H1 (cell line): Measurements from ENCODE around the gene MAP2K5. TPM values are rescaled to one million over a fixed set of nuclear protein-coding genes. Genes with fewer than 3 reads are reported as not detected.

ENCODE experiments used
- CTCF ChIA-PET: fragments of 300-600 bp; sonication (Branson Sonifier 250); formaldehyde crosslinking; loops from one replicate; lab custom pipeline; 2021; ENCODE audit not compliant: partially characterized antibody; lab: Charles Lee
- POLR2A ChIA-PET: fragments of 300-600 bp; sonication (Branson Sonifier 250); formaldehyde crosslinking; loops from one replicate; lab custom pipeline; 2021; ENCODE audit warnings: inconsistent platforms; ENCODE audit not compliant: partially characterized antibody; lab: Charles Lee
- DNase-seq, 2 experiments: peaks; one replicate each; pipeline versions ENCODE4 v3.0.0 to v3.0.0-alpha.2; 2010 to 2022; ENCODE audit warnings: low spot score in 2 of 2, low read depth in 1 of 2, mixed read lengths in 1 of 2
- FAIRE-seq: peaks from 2 replicates; lab custom pipeline; 2011; peaks lifted over from hg19 to GRCh38; lab: Jason Lieb, UNC
- H2AFZ ChIP-seq: 2 replicates; pipeline ENCODE4 v1.8.1; 2012; ENCODE audit warnings: low read length, inconsistent platforms
- H2AK5ac ChIP-seq: 2 replicates; pipeline ENCODE4 v1.6.1; 2013; ENCODE audit warnings: low read depth, low read length
- H2BK120ac ChIP-seq: replicated peaks from 2 replicates; pipeline ENCODE3; 2013; ENCODE audit warnings: low read depth, low read length, inconsistent platforms
- H2BK12ac ChIP-seq: 2 replicates; pipeline ENCODE4 v1.6.1; 2013; ENCODE audit warnings: low read depth, low read length
- H2BK15ac ChIP-seq: 2 replicates; pipeline ENCODE4 v1.6.1; 2013; ENCODE audit warnings: low read length
- H2BK20ac ChIP-seq: 2 replicates; pipeline ENCODE4 v1.6.1; 2013; ENCODE audit warnings: low read length
- H2BK5ac ChIP-seq: 2 replicates; pipeline ENCODE4 v1.6.1; 2013; ENCODE audit warnings: low read depth, low read length
- H3K14ac ChIP-seq: 2 replicates; pipeline ENCODE4 v1.6.1; 2013; ENCODE audit warnings: inconsistent platforms; ENCODE audit not compliant: insufficient read length
- H3K18ac ChIP-seq: 2 replicates; pipeline ENCODE4 v1.6.1; 2013; ENCODE audit warnings: low read length; ENCODE audit errors: extremely low read depth
- H3K23ac ChIP-seq: 2 replicates; pipeline ENCODE4 v1.6.1; 2013; ENCODE audit warnings: inconsistent platforms; ENCODE audit not compliant: insufficient read length
- H3K23me2 ChIP-seq: 2 replicates; pipeline ENCODE4 v1.6.1; 2013; ENCODE audit warnings: low read depth, low read length
- H3K27ac ChIP-seq: 2 replicates; pipeline ENCODE4 v1.6.1; 2011; ENCODE audit warnings: low read depth, low read length, inconsistent platforms
- H3K27me3 ChIP-seq, 4 experiments: replicated peaks in 1 of 4; 1 replicate in 1 of 4; 2 replicates in 3 of 4; pipeline versions ENCODE4 v1.6.1 to v1.8.1; 2011 to 2013; ENCODE audit warnings: low read length in 3 of 4, mild to moderate bottlenecking in 3 of 4, inconsistent platforms in 2 of 4, mixed read lengths in 2 of 4, moderate library complexity in 1 of 4; ENCODE audit not compliant: control insufficient read depth in 3 of 4, insufficient read depth in 3 of 4; ENCODE audit errors: extremely low read depth in 1 of 4
- H3K36me3 ChIP-seq, 4 experiments: 2 replicates each; pipeline versions ENCODE4 v1.6.1 to v1.8.1; 2011 to 2013; ENCODE audit warnings: mild to moderate bottlenecking in 4 of 4, low read length in 3 of 4, moderate library complexity in 2 of 4, control low read depth in 1 of 4, inconsistent platforms in 1 of 4; ENCODE audit not compliant: insufficient read depth in 4 of 4, control insufficient read depth in 2 of 4
- H3K4ac ChIP-seq: replicated peaks from 2 replicates; pipeline ENCODE3; 2013; ENCODE audit warnings: low read length, low read depth, mixed read lengths, inconsistent platforms; ENCODE audit not compliant: insufficient read length
- H3K4me1 ChIP-seq, 4 experiments: replicated peaks in 1 of 4; 1 replicate in 1 of 4; 2 replicates in 3 of 4; pipeline versions ENCODE4 v1.6.1 to v1.8.1; 2011 to 2013; ENCODE audit warnings: low read length in 3 of 4, inconsistent platforms in 2 of 4, mixed read lengths in 1 of 4; ENCODE audit not compliant: insufficient read depth in 4 of 4, control insufficient read depth in 3 of 4
- H3K4me2 ChIP-seq, 2 experiments: 2 replicates each; pipeline versions ENCODE4 v1.6.1 to v1.8.1; 2011 to 2013; ENCODE audit warnings: low read depth in 2 of 2, low read length in 2 of 2, control low read depth in 1 of 2, inconsistent platforms in 1 of 2, mild to moderate bottlenecking in 1 of 2; ENCODE audit not compliant: insufficient read depth in 1 of 2
- H3K4me3 ChIP-seq, 4 experiments: fragments of 200-600, 300-600 bp in 1 of 4; sonication (generic), shearing (Covaris generic), sonication (Bioruptor Twin) in 1 of 4; 2 replicates each; pipeline versions ENCODE4 v1.5.1 to v1.8.1; 2011 to 2016; ENCODE audit warnings: low read length in 4 of 4, low read depth in 3 of 4, control low read depth in 2 of 4, inconsistent platforms in 2 of 4, mild to moderate bottlenecking in 2 of 4, mixed read lengths in 1 of 4, moderate library complexity in 1 of 4; ENCODE audit not compliant: insufficient read depth in 2 of 4; ENCODE audit errors: extremely low read depth in 1 of 4
- H3K56ac ChIP-seq: replicated peaks from 2 replicates; pipeline ENCODE3; 2013; ENCODE audit warnings: low read depth, mild to moderate bottlenecking, mixed read lengths, low read length, inconsistent platforms; ENCODE audit not compliant: insufficient read length
- H3K79me1 ChIP-seq: 2 replicates; pipeline ENCODE4 v1.6.1; 2013; ENCODE audit warnings: low read depth, low read length, control low read depth
- H3K79me2 ChIP-seq, 2 experiments: 2 replicates each; pipeline versions ENCODE4 v1.6.1 to v1.8.1; 2012 to 2013; ENCODE audit warnings: low read length in 2 of 2, mild to moderate bottlenecking in 2 of 2, inconsistent platforms in 1 of 2; ENCODE audit not compliant: insufficient read depth in 2 of 2, control insufficient read depth in 1 of 2
- H3K9ac ChIP-seq, 4 experiments: replicated peaks in 1 of 4; 1 replicate in 1 of 4; 2 replicates in 3 of 4; pipeline versions ENCODE4 v1.6.1 to v1.8.1; 2011 to 2013; ENCODE audit warnings: low read depth in 3 of 4, low read length in 3 of 4, control low read depth in 2 of 4, mild to moderate bottlenecking in 2 of 4, moderate library complexity in 2 of 4, inconsistent platforms in 1 of 4; ENCODE audit errors: extremely low read depth in 1 of 4
- H3K9me3 ChIP-seq, 2 experiments: 2 replicates each; pipeline versions ENCODE4 v1.6.1 to v1.8.1; 2012 to 2013; ENCODE audit warnings: mild to moderate bottlenecking in 2 of 2, moderate library complexity in 2 of 2, control low read depth in 1 of 2, inconsistent platforms in 1 of 2, low read depth in 1 of 2, low read length in 1 of 2, mixed read lengths in 1 of 2; ENCODE audit not compliant: insufficient read depth in 2 of 2
- H4K20me1 ChIP-seq, 2 experiments: replicated peaks in 1 of 2; 2 replicates each; pipeline versions ENCODE3 to v1.8.1; 2011 to 2013; ENCODE audit warnings: inconsistent platforms in 2 of 2, low read length in 2 of 2, mild to moderate bottlenecking in 1 of 2; ENCODE audit not compliant: insufficient read depth in 2 of 2, control insufficient read depth in 1 of 2
- H4K5ac ChIP-seq: 2 replicates; pipeline ENCODE4 v1.6.1; 2013; ENCODE audit warnings: low read length, low read depth, mixed read lengths, inconsistent platforms; ENCODE audit not compliant: insufficient read length
- H4K8ac ChIP-seq: 2 replicates; pipeline ENCODE4 v1.8.0; 2013; ENCODE audit warnings: mild to moderate bottlenecking, moderate library complexity, low read length, inconsistent platforms; ENCODE audit not compliant: insufficient read depth; ENCODE audit errors: extremely low read depth
- H4K91ac ChIP-seq: replicated peaks from 2 replicates; pipeline ENCODE3; 2013; ENCODE audit warnings: low read length, mixed read lengths, inconsistent platforms; ENCODE audit not compliant: insufficient read length
- BACH1 ChIP-seq: IDR thresholded peaks from 2 replicates; pipeline ENCODE4 v1.6.1; 2012; ENCODE audit warnings: low read length, improper control_type of control experiment
- BRCA1 ChIP-seq: IDR thresholded peaks from 2 replicates; pipeline ENCODE4 v1.6.1; 2012; ENCODE audit warnings: low read depth, low read length, improper control_type of control experiment
- CTBP2 ChIP-seq: IDR thresholded peaks from 2 replicates; pipeline ENCODE4 v1.7.0; 2011; ENCODE audit warnings: borderline replicate concordance, mild to moderate bottlenecking, moderate library complexity, mixed read lengths, low read length; ENCODE audit not compliant: insufficient read depth, insufficient read length
- GABPA ChIP-seq: IDR thresholded peaks from 2 replicates; pipeline ENCODE4 v1.6.1; 2011; ENCODE audit warnings: mild to moderate bottlenecking, low read length, moderate library complexity, borderline replicate concordance; ENCODE audit not compliant: insufficient read depth
- NRF1 ChIP-seq: IDR thresholded peaks from 2 replicates; pipeline ENCODE4 v1.6.1; 2011; ENCODE audit warnings: mild to moderate bottlenecking, low read depth, low read length, improper control_type of control experiment
- SIX5 ChIP-seq: IDR thresholded peaks from 2 replicates; pipeline ENCODE4 v1.6.1; 2011; ENCODE audit warnings: mild to moderate bottlenecking, low read depth, low read length
- TAF7 ChIP-seq: optimal IDR thresholded peaks from 2 replicates; pipeline ENCODE3; 2011; ENCODE audit warnings: low read depth, mild to moderate bottlenecking, inconsistent platforms, low read length, moderate library complexity, borderline replicate concordance
- ZNF274 ChIP-seq: IDR thresholded peaks from 2 replicates; pipeline ENCODE4 v1.7.0; 2012; ENCODE audit warnings: low read length, borderline replicate concordance; ENCODE audit errors: extremely low read depth
- WGBS, 2 experiments: shearing (Covaris generic) in 1 of 2; methylation state at CpG; one replicate each; pipeline versions ENCODE4 v1.1.6 to v1.1.7; 2013 to 2015; ENCODE audit warnings: low lambda C conversion rate in 2 of 2, mixed read lengths in 2 of 2, inconsistent platforms in 1 of 2, low coverage in 1 of 2, missing lambda C conversion rate in 1 of 2; ENCODE audit not compliant: insufficient replicate concordance in 2 of 2, insufficient coverage in 1 of 2, insufficient read length in 1 of 2; ENCODE audit errors: extremely low coverage in 1 of 2, missing lambda C conversion rate in 1 of 2; 5-methylcytosine and 5-hydroxymethylcytosine counted together
- polyA plus RNA-seq, 7 experiments: library from polyadenylated mRNA; depleted of rRNA in 3 of 7; stranded (reverse) in 5 of 7; unstranded in 2 of 7; fragments of >200 nt in 5 of 7; fragments of 200-250 nt in 2 of 7; gene quantifications; 1 replicate in 5 of 7; 2 replicates in 1 of 7; 4 replicates in 1 of 7; pipeline versions ENCODE4 v1.2.1 to v1.2.3, GENCODE V29; 2011 to 2013; ENCODE audit warnings: missing spikeins in 2 of 7, mixed read lengths in 2 of 7
- total RNA-seq: library from RNA; stranded (reverse); fragmentation: NEBNext Ultra II Directional; extraction: Animal tissue kit (Norgen Biotek cat#: 25700); gene quantifications from 2 replicates; pipeline ENCODE4 v1.2.1, GENCODE V29; 2021

MAP2K5 gene
- total and polyA plus RNA-seq, 2 of the 8 experiments (the other 6 are each of a cell fraction or from before 2014, with no cell fraction given): 4.4 to 15.8 TPM

- 85% methylated on average over 8 of the region's 8 CpGs; no CpG with 5 or more reads in 1 of the 2 experiments for WGBS, 2 experiments
- H3K27me3 ChIP-seq: no peaks in the 10 kb centered on the region
Observed at GRCh38 chr15:67792250-67792942, 249.9 kb downstream of the MAP2K5 start.

More at GRCh38 chr15:67792250-67792942, 249.9 kb downstream of the MAP2K5 start:
- no peak overlapping the region for H2AFZ ChIP-seq
- FAIRE-seq: no peak
- H4K91ac ChIP-seq: no peak overlapping the region
- ChIA-PET POLR2A (interaction anchor here (1.1 kb wide), 2 partner anchors 13 to 22 kb away, joined by 3 read pairs; no protein-coding TSS in a partner anchor), CTCF (interaction anchor here (1.2 kb wide), 1 partner anchor 56 kb away, joined by 3 read pairs; no protein-coding TSS in a partner anchor)
- no peak overlapping the region for H3K56ac ChIP-seq
- H2BK5ac ChIP-seq: no peak overlapping the region
- peaks cover 3 to 18% (median 8%) of the 10 kb centered on the region in 4 experiments; a peak in 6 of 7 replicates for H3K4me1 ChIP-seq
- H2BK15ac ChIP-seq: no peak overlapping the region
- H3K4me2 ChIP-seq: peak overlapping the region in 1 of 2 experiments; percentile 5; a peak in 1 of 4 replicates
- H3K18ac ChIP-seq: no peak overlapping the region
- no peaks in the 10 kb centered on the region for H4K20me1 ChIP-seq
- no peak overlapping the region for H3K4me3 ChIP-seq
- no peaks in the 10 kb centered on the region for H3K23me2 ChIP-seq
- H3K4ac ChIP-seq: no peak overlapping the region
- H4K8ac ChIP-seq: no peak overlapping the region
- no peaks in the 10 kb centered on the region for H3K79me1 ChIP-seq
- no peak overlapping the region for H3K14ac ChIP-seq
- no peak for DNase-seq
- no peak overlapping the region; a peak in 1 of 7 replicates for H3K9ac ChIP-seq
- no peak overlapping the region for H2BK12ac ChIP-seq
- H2BK120ac ChIP-seq: no peak overlapping the region
- H2AK5ac ChIP-seq: no peak overlapping the region
- no peak overlapping the region for H4K5ac ChIP-seq
- no peak for TF ChIP-seq ZNF274
- no peak for TF ChIP-seq GABPA
- TF ChIP-seq NRF1: no peak
- TF ChIP-seq BRCA1: no peak
- TF ChIP-seq BACH1: no peak
- TF ChIP-seq SIX5: no peak
- TF ChIP-seq TAF7: no peak
- no peak for TF ChIP-seq CTBP2
- no peaks in the 10 kb centered on the region for H3K79me2 ChIP-seq
- H3K23ac ChIP-seq: no peak overlapping the region
- H3K9me3 ChIP-seq: peaks cover 0 to 4% of the 10 kb centered on the region in 2 experiments; a peak in 1 of 4 replicates
- H2BK20ac ChIP-seq: no peak overlapping the region
- no peak overlapping the region for H3K27ac ChIP-seq
- H3K36me3 ChIP-seq: 0 out of 8 replicates have a peak, but pooled peaks cover 0 to 6% (median 0%) of the 10 kb centered on the region in 4 experiments
